Activated effector memory CD4-positive, alpha-beta T cell treated with anti-CD3 and anti-CD28 coated beads, Interleukin-2, amount 50 U/mL, for 16 hours (primary cell): ENCODE data around the gene TBC1D24.
A peak's percentile ranks its signal among the peaks of the same experiment; 100 is the strongest.

Experiments used
- DNase-seq: peaks from one replicate; pipeline ENCODE4 v3.0.0-alpha.2; 2020

TBC1D24 gene

DNA sequence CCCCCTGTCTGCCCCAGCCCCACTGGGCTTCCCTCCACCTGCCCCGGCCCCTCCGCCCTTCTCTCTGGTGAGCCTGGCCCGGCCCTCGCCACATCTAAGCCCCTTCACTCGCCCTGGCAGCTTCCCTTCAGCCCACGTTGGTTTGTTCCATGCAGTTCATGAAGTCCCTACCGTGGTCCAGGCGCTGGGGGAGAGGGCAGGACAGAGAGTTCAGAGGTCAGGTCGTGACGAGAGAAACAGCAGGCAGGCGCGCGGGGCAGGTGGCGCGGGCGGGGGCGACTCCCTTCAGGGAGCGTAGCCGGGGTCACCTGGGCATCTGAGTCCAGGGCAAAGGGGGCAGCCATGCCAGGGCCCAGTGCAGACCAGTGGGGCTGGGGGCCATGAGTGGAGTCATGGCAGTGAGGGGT is 23.9 kb upstream of the TBC1D24 start:
- DNase-seq = no peak

GRCh38 chr16:2451851-2452320 is 23.0 kb upstream of the TBC1D24 start:
- no peak for DNase-seq

DNA sequence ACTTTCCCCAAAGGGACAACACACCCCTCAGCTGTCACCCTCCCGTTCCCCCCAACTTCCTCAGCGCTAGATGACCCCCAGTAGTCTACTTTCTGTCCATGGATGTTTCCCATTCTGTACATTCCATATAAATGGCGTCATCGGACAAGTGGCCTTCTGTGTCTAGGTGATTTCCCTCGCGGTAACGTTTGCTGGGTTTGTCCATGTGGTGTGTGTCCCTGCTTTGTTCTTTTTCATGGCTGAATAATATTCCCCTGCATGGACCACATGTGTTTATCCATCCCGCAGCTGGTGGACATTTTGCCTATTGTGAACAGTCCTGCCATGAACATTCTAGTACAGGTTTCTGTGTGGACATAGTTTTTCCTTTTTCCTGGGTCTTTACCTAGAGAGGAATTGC is 22.3 kb upstream of the TBC1D24 start:
- DNase-seq = no peak

DNA sequence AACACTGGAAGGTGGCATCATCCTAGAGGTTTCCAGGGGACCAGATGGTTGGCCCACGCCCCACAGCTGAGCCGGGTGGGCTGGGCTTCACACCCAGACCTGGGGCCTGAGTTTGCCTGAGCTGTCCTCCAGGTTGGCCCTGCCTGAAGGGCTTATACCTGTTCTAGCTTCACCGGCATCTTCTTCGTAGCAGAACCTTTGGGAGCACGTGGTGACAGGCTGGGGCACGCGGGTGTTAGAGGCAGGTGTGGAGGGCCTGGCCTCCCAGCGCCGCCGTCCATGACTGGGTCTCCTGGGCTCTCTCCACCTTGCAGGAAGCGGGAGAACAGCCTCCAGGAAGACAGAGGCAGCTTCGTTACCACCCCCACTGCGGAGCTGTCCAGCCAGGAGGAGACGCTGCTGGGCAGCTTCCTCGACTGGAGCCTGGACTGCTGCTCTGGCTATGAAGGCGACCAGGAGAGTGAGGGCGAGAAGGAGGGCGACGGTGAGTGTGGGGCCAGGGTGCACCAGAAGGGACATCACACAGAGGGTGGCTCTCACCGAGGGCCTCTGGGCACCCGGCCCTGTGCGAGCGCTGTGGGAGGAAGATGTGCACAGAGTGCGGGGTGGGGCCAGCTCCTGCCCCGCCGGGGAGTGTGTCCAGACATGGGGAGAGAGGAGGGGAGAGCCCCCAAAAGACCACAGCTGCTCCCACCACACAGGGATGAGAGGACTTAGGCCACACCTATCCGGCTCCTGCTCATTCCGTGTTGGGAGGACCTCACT is 19.7 kb upstream of the TBC1D24 start:
- DNase-seq = no peak

GRCh38 chr16:2456551-2457153 is 18.3 kb upstream of the TBC1D24 start:
- DNase-seq = no peak

GRCh38 chr16:2457267-2457666 is 17.7 kb upstream of the TBC1D24 start:
- no peak for DNase-seq

GRCh38 chr16:2457946-2458345 is 17.0 kb upstream of the TBC1D24 start:
- no peak for DNase-seq

DNA sequence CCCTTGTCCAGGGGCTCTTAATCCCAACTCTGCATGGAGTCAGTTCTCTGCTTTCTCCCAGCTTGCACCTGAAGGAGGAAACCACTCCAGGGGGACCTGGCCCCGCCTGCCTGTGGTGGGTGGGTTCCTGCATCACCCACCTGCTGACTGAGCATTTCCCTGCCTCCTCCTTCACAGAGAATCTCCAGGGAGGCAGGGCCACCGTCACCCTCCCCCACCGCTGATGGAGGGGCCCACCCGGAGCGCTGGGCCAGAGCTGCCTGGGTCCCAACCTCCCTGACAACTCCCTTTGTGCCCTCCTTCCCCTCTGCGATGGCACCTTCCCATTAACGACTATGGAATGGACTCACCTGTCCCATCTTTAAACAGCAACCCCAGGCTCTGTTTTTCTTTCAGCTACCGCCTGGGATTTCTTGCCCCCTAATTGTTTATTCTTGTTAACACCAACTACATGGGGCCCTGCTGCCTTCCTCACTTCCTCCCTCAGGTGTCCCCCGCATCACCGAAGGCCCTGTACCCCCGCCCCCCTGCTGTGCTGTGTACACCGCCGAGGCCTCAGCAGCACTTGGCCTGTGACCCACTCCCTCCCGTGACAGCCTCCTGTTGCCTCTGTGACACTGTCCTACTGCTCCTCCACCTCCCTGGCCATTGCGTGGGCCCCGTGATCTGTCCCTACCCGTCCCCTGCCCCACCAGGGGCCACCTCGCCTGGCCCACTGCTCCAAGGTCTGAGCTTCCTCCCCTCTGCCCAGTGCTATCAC is 15.9 kb upstream of the TBC1D24 start:
- no peak for DNase-seq

DNA sequence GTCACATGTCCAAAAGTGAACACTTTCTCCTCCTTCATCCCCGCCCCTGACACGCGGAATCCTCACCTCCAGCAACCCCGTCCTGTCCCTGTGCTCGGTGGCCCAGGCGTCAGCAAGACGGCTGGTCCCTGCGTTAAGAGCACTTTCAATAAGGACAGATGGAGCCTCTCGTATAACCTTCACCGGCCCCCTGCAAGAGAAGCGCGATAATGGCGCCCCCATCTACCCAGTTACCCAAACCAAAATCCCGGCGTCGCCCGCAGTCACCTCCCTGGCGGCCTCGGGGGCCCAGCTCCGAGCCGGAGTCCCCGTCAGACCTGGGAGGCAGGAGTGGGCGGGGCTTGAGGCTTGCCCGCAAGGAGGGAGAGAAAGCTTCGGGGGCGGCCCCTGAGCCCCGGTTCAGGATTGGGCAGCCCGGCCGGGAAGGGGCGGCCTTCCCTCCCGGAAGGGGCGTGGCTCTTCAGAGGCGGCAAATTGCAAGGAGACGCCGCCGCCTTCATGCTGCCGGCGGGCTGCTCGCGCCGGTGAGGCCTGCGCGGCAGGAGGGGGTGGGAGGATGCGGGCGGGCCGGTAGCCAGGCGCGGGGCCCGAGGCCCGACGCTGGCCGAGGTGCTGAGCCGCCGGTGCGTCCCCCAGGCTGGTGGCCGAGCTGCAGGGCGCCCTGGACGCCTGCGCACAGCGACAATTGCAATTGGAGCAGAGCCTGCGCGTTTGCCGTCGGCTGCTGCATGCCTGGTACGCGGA is 15.1 kb upstream of the TBC1D24 start, which contains the start of gene TEDC2:
TEDC2 (plus strand) TSS at position 463 of the 744 bp plus-strand sequence; CDS start at position 499, 36 bp downstream.
- DNase-seq = peak; percentile 99

- DNase-seq = no peak
Observed at GRCh38 chr16:2460391-2460713, 14.6 kb upstream of the TBC1D24 start.

DNA sequence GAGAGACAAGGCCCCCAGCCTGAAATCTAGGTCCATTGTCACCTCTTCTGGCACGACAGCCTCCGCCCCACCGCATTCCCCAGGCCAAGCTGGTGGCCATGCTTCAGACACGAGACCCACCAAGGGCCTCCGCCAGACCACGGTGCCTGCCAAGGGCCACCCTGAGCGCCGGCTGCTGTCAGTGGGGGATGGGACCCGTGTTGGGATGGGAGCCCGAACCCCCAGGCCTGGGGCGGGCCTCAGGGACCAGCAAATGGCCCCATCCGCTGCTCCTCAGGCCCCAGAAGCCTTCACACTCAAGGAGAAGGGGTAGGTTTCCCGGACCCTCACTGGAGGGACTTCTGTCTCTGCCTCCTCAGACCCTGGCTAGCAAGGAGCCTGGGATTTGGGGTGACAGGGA is 14.0 kb upstream of the TBC1D24 start:
- DNase-seq = no peak

- DNase-seq = no peak
Observed at GRCh38 chr16:2462031-2462866, 12.7 kb upstream of the TBC1D24 start.

DNA sequence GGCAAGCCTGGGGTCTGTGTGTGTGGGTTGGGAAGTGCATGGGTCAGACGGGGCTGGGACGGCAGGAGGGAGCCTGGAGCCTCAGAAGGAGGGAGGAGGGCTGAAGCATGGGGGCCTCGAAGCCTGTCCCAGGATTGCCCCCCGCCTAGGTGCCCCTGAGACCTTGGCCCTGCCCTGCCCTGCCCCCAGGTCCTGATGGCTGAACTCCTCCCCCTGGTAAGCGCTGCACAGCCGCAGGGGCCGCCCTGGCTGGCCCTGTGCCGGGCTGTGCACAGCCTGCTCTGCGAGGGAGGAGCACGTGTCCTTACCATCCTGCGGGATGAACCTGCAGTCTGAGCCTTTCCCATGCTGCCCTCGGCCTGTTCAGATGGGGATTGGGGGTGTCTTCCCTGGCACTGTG is 10.6 kb upstream of the TBC1D24 start:
- DNase-seq = no peak

- no peak for DNase-seq
Observed at GRCh38 chr16:2465653-2466415, 9.1 kb upstream of the TBC1D24 start.

- no peak for DNase-seq
Observed at GRCh38 chr16:2466667-2467527, 8.0 kb upstream of the TBC1D24 start.

GRCh38 chr16:2467528-2468232 is 7.2 kb upstream of the TBC1D24 start:
- DNase-seq = no peak

GRCh38 chr16:2468233-2468724 is 6.6 kb upstream of the TBC1D24 start:
- no peak for DNase-seq

DNA sequence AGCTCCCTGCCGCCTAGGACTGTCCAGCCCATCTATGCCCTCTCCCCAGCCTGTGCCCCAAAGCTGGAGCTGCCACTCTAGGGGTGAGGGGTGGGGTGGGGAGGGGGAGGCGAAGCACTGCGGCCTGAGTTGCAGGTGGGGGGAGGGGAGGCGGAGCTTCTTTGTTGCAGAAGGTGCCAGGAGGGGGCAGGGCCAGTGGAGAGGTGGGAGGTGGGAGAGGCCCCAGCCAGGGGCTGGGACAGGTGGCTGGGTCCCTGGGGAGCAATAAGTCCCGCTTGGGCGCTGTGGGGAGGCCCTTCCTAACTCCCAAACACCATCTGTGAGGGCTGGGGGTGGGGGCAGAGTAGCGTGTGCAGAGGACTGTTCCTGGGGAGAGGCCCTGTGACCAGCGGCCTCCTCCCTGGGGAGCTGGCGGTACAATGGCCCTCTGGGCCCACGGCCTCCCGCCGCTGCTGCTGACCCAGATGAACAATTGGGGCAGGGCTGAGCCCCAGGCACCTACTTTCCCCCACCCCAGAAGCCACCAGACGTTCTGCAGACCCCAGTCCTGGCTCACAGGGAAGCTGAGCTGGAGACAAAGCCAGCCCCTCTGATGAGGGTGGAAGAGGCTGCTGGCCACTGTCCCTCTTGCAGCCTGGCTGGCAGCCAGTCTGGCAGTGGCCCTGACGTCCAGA is 6.1 kb upstream of the TBC1D24 start:
- DNase-seq = no peak
